Measurements from ENCODE around the gene B3GLCT.

DNA sequence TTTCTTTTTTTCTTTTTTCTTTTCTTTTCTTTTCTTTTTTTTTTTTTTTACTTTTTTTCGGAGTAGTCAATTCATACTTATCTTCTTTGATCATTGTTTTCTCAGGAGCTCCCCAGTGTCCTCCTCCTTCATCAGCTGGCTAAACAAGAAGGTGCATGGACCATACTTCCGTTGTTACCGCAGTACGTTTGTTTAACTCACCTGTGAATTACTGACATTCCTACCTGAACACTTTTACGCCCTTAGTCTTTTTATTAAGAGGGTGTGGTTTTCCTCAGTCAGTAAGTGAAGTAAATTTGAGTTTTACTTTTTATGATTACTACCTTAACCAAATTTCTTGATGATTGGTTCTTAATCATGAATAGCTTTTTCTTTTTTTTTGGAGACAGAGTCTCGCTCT is 47.1 kb downstream of the B3GLCT start:
- TF ChIP-seq, protein P1, sequence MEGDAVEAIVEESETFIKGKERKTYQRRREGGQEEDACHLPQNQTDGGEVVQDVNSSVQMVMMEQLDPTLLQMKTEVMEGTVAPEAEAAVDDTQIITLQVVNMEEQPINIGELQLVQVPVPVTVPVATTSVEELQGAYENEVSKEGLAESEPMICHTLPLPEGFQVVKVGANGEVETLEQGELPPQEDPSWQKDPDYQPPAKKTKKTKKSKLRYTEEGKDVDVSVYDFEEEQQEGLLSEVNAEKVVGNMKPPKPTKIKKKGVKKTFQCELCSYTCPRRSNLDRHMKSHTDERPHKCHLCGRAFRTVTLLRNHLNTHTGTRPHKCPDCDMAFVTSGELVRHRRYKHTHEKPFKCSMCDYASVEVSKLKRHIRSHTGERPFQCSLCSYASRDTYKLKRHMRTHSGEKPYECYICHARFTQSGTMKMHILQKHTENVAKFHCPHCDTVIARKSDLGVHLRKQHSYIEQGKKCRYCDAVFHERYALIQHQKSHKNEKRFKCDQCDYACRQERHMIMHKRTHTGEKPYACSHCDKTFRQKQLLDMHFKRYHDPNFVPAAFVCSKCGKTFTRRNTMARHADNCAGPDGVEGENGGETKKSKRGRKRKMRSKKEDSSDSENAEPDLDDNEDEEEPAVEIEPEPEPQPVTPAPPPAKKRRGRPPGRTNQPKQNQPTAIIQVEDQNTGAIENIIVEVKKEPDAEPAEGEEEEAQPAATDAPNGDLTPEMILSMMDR (IDR thresholded peaks at IDR 0.05), result no peak
- no peak for TF ChIP-seq POLR2A (IDR thresholded peaks at IDR 0.05)

Measured in tibial nerve (tissue), 3 donors.